CD4-positive, alpha-beta T cell treated with Interleukin-2 at 100 ng/mL for 4 hours (primary cell): ENCODE measurements around the gene RUNX2.

Experiments used
- DNase-seq: peaks from one replicate; pipeline ENCODE4 v3.0.0-alpha.2; 2020; ENCODE audit warnings: low spot score

The RUNX2 gene

DNA sequence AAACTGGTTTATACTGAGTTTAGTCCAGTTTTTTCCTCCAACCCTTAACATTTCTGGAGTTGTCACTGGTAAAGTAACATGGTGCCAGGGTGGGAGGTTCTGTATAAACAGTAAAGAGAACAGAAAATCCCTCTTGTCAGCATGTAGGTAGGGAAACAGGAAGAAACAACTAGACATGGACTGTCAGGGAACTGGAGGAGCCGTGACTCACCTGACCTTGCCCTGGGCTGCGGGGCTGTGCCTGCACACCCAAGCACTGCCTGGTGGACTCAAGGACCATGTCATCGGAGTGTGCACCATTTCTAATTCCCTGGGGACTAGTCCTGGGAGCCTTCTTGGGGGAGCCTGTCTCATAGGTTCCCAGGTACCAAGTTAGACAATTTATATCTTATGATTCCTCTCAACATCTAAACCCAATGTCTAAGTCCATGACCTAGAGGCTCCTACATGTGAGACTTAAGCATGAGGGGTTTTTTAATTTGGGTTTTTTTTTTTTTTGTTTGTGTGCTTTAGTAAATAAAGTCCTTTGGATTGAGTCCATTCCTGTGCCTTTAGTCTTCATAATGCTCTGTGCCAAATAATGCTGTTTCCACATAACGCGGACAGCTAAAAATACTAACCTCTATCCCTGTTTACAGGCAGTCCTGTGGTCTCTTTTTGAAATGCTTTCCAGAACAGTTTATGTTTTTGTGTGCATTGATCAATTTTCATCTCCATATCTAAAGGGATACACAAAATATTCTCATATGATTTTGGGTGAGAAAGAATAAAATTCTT, 186.5 kb downstream of the RUNX2 start:
- no peak for DNase-seq

DNA sequence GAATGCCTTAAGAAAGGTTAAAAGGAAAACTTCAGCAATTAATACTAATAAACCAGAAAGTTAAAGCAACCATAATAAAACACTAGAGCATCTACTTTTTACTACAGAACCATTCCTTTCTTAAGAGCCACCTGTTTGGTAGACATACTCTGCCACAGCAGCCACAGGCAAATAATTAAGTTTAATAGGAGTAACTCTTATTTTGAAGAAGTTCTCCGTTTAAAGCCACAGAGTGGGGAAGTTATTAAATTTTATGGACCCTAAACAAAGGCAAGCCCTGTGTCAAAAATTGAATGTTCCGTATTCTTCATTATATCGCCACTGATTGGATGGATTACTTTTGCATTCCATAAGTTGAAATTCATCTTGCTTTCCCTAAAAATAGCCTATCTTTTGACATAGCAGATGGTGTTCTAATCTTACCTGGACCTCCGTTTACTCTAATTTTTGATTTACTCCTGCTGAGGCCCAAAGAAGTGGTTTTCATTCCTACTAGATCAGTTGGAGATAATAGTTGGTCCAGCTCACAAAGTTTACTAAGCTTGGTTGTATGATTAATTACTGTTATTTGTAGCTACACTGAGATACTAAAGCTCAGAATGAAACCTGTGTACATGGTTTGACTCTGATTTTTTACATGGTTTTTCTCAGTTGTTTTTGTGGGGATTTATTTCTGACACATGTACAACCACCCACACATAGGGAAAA, 190.0 kb downstream of the RUNX2 start:
- no peak for DNase-seq

DNA sequence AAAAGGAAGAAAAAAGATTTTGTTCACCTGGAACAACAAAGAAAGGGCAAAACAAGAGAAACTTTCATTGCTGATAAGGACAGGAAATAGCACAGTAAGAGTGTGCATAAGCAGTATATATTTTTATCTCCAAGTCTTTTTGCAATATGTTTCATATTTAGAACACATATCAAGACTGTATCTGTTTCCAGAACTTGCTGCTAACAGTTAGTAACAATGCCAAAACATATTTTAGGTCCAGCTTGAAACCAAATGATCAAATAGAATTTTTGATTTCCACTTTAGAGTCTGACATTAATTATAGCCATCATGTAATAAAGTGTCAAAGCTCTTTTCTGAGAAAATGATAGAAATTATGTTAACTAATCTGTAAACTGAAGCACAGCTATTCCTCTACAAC, 193.1 kb downstream of the RUNX2 start:
- DNase-seq = no peak

DNA sequence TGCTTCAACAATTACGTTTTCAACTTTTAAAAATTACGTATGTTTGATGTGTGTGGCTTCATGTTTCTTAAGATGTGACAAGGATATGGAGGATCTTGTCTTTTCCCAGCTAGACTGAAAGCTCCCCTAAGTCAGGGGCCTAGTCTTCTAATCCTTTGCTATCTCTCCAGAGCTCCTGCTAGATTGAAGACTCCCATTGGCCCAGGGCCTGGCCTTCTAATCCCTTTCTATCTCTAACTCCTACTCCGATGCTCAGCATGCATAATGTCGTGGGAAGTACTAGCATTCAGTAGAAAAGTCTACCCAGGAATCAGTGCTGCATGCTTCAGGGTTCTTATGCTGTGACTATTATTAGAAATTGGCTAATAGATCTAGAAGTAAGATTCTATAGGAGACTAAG, 194.4 kb downstream of the RUNX2 start:
- DNase-seq = no peak

DNA sequence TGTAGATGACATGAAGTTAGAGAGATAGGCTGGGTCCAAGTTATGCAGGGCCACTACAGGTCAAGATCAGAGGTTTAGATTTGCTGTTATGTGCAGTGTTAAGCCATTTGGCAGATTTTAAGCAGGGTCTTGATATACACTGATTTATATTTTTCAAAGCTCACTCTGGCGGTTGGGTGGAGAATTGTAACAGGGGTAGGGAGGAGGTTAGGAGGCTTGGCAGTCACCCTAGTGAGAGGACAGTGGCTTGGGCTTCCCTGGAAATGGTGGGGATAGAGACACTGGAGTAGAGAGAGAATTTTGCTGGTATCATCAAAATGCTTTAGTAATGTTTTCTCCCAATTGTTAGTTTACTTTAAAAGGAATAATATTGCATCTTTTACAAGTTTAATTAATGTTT, 199.1 kb downstream of the RUNX2 start:
- no peak for DNase-seq

DNA sequence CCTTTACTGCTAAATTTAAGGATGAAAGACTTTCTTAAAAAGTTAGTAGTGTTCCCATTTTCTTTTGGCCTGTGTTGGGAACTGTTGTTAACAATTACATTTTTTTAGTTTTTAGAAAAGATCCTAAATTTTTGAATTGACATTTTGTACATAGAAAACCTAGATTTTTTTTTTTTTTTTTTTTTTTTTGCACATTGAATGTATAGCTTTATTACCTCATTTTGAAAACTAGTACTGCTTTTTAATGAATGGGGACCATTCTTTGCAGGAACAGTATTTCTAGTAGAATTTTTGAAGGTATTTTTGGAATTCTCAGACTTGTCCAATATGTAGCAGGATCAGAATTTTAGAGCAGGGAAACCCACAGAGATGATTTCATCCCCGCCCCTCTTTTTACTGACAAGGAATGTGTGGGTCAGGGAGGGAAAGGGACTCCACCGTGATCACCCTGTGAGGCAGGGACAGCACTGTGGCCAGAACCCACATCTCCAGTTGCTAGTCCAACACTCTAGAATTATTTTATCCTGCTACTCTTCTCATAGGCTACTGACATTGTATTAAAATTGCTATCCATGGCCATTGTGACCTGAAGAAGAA, 204.0 kb downstream of the RUNX2 start:
- DNase-seq = no peak

DNA sequence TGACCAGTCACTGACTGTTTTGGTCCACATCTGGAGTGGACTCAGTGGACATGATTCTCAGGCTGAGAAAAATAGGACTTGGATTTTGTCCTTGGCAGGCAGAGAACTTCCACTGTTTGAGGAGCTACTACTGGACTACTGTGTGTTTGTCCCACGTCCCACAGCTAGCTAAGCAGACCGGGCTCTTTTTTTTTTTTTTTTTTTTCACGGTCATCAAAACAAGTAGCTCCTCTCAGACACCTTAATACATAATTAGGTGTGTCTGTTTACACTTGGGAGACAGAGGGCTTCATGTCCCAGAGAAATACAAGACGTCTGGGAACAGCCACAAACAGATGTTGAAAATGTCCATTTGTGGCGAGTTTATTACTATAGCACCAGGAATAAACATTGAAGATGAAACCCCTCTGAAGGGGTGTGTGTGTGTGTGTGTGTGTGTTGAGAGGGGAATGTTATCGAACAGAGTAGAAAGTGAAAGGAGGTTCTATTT, 204.6 kb downstream of the RUNX2 start:
- no peak for DNase-seq

DNA sequence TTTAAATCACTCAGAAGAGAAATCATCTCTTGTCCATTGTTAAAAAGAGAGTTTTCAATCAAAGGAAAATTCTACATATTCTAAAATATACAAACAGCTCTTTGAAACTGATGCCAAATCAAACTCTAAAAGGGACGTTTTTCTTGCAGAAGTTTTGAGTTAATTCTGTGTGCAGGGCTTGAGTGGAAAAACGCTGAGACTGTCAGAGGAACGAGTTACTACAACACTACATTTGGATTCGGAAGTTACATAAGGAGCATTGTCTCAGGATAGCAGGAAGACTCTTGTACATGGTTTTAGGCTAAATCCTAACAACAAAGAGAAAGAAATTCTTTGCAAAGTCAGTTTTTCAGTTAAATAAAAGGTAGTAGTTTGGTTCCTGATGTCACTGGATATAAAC, 205.3 kb downstream of the RUNX2 start:
- no peak for DNase-seq

DNA sequence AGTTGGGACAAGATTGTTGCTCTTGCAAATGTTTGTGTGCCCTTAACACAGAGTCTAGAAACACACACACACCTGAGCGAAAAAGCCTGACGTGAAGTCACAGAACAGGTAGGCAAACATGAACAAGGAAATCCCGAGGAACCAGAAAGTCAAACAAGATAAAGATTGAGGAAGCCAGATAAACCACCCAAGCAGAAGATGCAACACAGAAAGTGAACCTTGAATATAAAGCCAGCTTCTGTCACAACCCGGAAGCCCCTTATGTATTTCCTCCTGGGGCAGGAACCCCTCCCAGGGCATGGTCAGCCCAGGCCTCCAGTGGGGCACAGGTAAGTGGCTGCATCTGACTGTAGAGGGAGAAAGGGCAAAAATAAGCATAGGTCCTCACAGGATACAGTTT, 207.8 kb downstream of the RUNX2 start:
- no peak for DNase-seq

DNA sequence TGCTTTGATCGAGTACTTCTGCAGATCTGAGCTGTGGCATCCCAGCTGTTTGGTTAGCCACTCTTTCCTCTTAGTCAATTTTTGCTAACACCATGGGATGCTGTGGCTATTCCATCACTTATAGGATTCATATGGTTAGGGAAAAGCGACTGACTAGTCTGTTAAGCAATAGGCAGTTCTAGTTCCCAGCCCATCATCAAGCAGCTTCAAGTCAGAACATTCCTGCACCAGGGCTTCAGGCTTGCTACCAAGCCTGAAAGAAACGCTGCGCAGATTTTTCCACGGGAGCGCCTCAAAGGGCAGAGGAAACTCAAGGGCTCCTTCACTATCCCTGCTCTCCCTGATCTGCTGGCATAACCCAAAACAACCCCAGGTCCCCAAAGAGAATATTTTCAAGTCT, 209.4 kb downstream of the RUNX2 start:
- no peak for DNase-seq

DNA sequence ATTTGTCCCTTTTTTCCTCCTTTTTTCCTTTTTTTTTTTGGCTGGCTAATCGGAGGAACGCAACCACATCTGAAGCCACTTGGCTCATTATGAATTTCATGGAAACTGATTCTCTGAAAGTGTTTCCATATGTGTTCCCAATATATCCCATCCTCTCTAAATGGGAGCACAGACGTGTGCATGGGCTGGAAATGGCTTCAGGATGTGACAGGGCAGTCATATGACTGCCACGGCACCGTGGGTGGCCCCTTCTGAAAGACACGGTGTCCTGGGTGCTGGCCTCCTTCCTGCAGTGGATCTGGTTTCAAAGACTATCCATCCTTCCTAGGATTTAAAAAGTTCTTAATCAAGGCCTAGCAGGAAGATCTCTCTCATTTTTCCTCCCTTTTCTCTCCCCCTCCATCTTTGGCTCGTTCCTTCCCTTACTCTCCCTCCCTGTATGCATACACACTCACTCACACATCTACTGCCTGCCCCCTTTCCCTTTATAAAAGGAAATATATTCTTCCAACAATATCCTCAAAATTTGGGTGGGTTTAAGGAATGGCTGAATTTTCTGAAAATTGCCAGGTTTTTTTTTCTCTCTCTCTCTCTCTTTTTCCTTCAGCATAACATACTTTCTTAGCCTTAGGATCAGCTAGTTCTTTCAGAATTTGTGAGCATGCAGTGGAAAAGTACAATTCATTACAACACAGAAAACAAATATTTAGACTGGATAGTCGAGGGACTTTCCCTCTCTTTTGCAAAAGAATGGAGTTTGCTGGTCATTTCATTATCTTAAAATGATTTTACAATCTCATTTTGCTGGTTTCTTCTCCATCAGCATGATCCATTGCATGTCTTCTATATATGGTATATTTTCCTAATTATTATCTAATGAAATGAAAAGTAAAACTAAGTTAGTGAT, 210.8 kb downstream of the RUNX2 start:
- DNase-seq = no peak

DNA sequence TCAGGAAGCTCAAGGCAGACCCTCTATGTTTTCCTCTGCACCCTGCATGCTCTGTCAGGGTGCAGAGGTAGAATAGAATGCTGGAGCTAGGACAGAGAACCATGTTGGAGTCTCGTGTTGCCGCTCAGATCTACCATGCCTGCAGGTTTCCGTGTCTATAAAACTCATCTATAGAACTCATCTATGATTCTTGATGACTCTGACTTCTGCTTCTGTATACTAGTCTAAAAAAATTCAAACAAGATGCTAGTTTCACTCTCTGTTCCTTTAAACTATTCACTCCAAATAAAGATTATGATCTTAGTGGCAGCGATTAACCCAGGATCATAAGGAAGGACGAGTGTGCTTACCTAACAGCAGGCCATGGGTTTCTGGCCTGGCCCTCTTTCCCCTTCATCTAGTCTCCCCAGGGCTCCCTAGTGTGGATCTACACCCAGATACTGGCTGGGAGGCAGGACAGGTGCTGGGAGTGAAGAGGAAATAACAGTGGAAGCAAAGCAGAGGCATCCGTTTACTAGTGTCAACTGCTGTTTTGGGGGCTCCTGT, 212.3 kb downstream of the RUNX2 start:
- DNase-seq = no peak

DNA sequence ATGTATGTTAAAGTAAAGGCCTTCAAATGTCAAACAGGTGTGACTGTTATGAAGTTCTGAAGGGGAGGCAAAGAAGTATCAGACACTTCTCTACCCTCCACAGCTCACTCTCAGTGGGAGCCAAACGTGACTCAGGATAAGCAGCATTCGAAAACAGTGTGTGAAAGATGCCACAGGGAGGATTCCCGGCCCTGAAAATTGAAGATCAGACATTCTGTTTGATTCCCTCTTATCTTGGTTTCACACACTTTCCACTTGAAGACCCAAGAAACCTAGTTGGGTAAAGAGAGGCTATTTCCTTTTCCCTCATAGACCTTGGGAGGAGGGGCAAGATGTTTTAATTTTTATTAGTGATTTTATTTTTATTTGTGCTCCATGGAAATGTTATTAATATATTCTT, 213.8 kb downstream of the RUNX2 start:
- no peak for DNase-seq

DNA sequence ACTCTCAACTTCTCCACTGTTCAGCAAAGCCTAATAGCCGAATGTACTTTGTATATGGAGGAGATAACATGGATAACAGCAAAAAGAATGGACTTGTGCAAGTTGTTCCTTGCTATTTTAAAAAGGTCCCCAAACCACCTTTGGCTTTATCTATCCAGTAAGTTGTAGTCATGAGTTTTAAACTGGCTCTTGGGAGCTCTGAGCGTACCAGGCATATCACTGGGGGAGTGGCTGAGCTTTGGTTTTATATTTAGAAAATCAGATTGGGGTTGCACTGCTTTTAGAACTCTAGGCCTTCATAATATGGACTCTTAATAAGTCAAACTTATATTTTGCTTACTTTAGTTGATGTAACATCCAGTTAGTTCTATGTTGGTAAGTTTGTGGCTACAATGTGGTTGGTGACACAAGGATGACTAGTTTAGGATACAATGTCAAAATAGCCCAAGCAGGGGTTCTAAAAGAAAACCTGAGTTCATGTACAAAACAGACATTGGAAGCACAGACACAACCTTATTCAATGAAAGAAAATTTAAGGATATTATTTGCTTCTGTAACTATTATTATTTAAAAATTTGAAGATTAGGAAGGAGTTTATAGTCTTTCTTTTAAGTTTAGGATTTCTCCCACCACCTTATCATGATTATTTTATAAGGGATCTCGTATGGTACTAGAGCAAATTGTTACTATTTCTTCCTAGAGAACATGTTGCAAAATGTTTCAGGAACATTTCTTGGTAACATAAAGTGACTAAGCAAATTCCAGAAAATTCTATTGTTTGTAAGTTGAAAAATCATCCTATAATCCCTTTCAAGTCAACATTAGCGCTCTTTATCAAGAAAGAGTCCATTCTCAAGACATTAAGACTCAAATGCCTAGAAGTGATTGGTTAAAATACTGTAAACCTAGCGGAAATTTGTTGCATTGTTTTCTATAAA, 215.4 kb downstream of the RUNX2 start:
- no peak for DNase-seq

DNA sequence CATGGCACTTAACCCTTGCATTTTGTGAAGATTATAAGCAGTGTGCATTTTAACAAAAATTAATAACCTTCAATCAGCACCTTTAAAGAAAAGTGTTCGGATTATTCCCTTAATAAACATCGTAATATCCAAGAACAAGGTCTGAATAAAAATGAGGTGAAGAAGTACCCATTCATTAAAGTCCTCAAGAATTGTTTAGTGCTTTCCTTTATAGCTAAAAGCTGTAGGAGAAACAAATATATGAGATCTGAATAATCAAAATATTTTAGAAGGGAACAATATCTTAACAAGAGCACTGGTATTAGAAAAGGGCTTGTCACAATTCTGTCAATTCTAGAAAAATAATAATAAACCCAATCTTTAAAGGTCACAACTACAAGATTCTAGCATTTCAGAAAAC, 217.3 kb downstream of the RUNX2 start:
- DNase-seq = no peak

DNA sequence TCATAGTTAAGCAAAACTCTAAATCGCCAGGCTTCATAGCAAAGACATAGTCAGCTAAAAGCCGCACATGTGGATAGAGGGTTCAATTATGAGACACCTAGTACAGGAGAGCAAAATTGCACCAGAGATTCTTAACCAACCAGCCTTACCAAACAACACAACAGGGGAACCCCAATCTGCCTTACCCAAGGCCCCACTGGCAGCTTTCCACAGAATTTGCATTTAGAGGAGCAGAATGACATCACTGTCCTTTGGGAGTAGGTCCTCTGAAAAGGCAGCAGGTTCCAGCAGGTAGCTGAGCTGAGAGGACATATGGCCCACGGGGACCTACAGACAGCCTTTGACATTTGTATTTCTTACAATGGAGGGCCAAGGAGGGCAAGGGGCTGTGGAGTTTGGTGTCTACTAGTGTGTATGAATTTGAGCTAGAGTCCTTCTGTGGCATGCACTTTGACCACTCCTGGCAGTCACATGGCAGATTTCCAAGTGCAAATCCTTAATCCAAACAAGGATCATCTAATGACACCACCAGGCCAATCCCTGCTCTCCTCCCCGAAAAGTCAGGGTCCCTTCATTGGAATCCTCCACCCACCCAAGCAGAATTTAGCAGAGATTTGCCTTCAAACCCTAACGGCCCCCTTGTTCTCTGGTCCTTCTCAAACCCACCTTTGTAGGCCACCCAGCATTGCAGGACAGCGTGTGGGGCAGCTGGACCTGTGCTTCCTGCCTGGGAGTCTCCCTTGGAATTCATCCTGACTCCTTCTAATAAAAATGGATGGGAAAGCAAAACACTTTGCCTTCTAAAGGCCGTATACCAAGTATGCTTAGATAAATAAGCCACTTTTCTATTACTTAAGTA, 220.8 kb downstream of the RUNX2 start:
- DNase-seq = no peak

DNA sequence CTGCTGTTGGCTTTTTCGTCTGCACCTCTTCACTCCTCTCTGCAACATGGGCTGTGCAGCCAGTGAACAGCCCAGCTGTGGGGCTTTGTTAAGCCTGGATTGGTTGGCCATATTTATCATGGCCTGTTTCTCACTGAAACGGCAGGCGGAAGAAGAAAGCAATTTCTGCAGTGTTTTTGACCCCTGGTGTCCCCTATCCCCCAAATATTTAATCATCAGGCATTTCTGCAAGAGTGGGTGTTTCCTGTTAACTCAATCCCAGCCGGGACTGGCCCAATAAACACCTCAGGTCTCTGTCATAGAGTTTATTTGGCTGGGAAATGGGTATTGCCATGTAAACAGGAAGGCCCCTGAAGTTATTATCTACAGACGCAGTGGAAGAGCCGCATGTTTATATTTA, 224.4 kb downstream of the RUNX2 start:
- DNase-seq = no peak

DNA sequence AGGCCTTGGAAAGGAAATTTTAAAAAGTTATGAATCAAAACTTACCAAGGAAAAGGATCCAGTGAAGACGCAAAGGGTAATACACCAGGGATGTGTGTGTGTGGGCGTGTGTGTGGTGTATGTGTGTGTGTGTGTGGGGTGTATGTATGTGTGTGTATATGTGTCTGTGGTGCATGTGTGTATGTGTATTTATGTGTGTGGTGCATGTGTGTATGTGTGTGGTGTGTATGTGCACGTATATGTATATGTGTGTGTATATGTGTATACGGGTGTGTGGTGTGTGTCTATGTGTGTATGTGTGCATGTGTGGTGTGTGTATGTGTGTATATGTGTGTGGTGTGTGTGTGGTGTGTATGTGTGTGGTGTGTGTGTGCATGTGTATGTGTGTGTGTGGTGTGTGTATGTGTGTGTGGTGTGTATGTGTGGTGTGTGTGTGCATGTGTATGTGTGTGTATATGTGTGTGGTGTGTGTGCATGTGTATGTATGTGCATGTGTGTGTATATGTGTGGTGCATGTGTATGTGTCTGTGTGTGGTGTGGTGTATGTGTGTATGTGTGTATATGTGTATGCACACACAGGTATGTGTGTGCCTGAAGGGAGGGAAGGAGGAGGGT, 225.7 kb downstream of the RUNX2 start:
- no peak for DNase-seq

DNA sequence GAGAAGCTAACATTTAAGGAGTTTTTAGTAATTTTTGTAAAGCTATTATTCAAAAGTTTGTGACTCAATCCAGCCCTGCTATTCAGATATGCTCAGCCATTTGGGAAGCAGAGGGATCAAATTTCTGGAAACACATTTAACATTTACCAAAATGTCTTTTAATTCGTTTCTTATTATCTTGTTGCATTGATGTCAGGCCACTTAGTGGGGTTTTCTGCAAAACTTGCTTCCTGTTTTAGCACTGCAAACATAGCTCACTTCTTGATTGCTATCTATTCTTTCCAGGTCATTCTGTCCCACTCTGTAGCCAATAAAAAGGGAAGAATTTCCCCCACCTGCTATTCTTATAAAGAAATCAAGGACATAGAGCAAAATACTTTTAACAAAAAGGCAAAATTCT, 226.5 kb downstream of the RUNX2 start:
- DNase-seq = no peak
